Liver (tissue), 3 donors: Measurements from ENCODE around the gene TMEM19.

Experiments
- CTCF ChIP-seq: fragments of 150-350 bp; IDR thresholded peaks from 2 replicates; pipeline ENCODE4 v1.5.1; 2017; ENCODE audit warnings: improper control_type of control experiment, low read depth, low read length; ENCODE audit not compliant: missing input control
- EGR1 ChIP-seq, 2 donors: IDR thresholded peaks; 2 replicates each; pipeline ENCODE4 v1.6.1; 2016 to 2018; ENCODE audit warnings: antibody characterized with exemption in 2 of 2, low read depth in 2 of 2
- FOXA1 ChIP-seq: IDR thresholded peaks from 2 replicates; pipeline ENCODE4 v1.6.1; 2016; ENCODE audit warnings: antibody characterized with exemption
- GABPA ChIP-seq, 2 donors: IDR thresholded peaks in 1 of 2; conservative IDR thresholded peaks in 1 of 2; 2 replicates each; pipeline ENCODE4 v1.6.1; 2016; ENCODE audit warnings: antibody characterized with exemption in 2 of 2, mild to moderate bottlenecking in 1 of 2, moderate library complexity in 1 of 2
- JUND ChIP-seq, 2 donors: IDR thresholded peaks; 2 replicates each; pipeline ENCODE4 v1.6.1; 2016; ENCODE audit warnings: antibody characterized with exemption in 2 of 2
- RAD21 ChIP-seq, 2 donors: IDR thresholded peaks; 2 replicates each; pipeline ENCODE4 v1.6.1; 2016; ENCODE audit warnings: antibody characterized with exemption in 2 of 2, mild to moderate bottlenecking in 2 of 2
- RXRA ChIP-seq, 2 donors: IDR thresholded peaks; 2 replicates each; pipeline ENCODE4 v1.6.1; 2017 to 2018; ENCODE audit warnings: antibody characterized with exemption in 2 of 2, mild to moderate bottlenecking in 1 of 2
- SP1 ChIP-seq: IDR thresholded peaks from 2 replicates; pipeline ENCODE4 v1.6.1; 2018; ENCODE audit warnings: antibody characterized with exemption, mild to moderate bottlenecking
- TAF1 ChIP-seq: conservative IDR thresholded peaks from 2 replicates; pipeline ENCODE4 v1.6.1; 2016; ENCODE audit warnings: antibody characterized with exemption, mild to moderate bottlenecking
- YY1 ChIP-seq: IDR thresholded peaks from 2 replicates; pipeline ENCODE4 v1.6.1; 2016; ENCODE audit warnings: antibody characterized with exemption, mild to moderate bottlenecking
- ZBTB33 ChIP-seq: IDR thresholded peaks from 2 replicates; pipeline ENCODE4 v1.6.1; 2016; ENCODE audit warnings: antibody characterized with exemption
- TF ChIP-seq, protein P1 (sequence below): IDR thresholded peaks from 2 replicates; pipeline ENCODE4 v1.6.1; 2016; ENCODE audit warnings: antibody characterized with exemption
- TF ChIP-seq, protein P2 (sequence below): IDR thresholded peaks from 2 replicates; pipeline ENCODE4 v1.6.1; 2016; ENCODE audit warnings: antibody characterized with exemption, mild to moderate bottlenecking
- TF ChIP-seq, protein P3 (sequence below): IDR thresholded peaks from 2 replicates; pipeline ENCODE4 v1.6.1; 2016; ENCODE audit warnings: antibody characterized with exemption
- donor health status: healthy.
- donor health status: healthy.

DNA sequence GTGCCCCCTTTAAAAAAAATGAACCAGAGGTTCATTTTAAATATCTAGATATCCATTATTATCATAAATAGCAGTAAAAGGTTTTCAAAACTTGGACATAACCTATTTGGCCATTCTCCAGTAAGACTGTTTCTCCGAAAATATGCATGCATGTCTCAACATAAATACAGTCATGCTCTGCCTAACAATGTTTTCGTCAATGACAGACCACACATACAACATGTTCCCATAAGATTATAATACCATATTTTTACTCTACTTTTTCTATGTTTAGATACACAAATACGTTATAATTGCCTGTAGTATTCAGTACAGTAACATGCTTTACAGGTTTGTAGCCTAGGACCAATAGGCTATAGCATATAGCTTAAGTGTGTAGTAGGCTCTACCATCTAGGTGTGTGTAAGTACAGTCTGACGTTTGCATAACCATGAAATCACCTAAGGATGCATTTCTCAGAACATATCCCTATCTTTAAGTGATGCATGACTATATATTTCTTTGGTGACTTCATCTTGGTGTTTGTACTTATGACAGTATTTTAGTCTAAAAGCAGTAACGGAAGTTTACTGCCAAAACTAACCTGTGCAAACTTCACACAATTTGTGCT is 3.2 kb downstream of the TMEM19 start:
- TF ChIP-seq CTCF (no peak), FOXA1 (no peak), GABPA (IDR thresholded peaks at IDR 0.05 in 1 of 2, conservative IDR thresholded peaks at IDR 0.05 in 1 of 2) (no peak), YY1 (no peak), SP1 (no peak), JUND (IDR thresholded peaks at IDR 0.05) (no peak), ZBTB33 (no peak), RXRA (IDR thresholded peaks at IDR 0.05) (no peak), RAD21 (IDR thresholded peaks at IDR 0.05) (no peak), EGR1 (IDR thresholded peaks at IDR 0.05; ENCODE audit: low read depth in 2 of 2) (no peak), TAF1 (no peak)
- TF ChIP-seq, protein P1, sequence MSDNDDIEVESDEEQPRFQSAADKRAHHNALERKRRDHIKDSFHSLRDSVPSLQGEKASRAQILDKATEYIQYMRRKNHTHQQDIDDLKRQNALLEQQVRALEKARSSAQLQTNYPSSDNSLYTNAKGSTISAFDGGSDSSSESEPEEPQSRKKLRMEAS = no peak
- TF ChIP-seq, protein P2, sequence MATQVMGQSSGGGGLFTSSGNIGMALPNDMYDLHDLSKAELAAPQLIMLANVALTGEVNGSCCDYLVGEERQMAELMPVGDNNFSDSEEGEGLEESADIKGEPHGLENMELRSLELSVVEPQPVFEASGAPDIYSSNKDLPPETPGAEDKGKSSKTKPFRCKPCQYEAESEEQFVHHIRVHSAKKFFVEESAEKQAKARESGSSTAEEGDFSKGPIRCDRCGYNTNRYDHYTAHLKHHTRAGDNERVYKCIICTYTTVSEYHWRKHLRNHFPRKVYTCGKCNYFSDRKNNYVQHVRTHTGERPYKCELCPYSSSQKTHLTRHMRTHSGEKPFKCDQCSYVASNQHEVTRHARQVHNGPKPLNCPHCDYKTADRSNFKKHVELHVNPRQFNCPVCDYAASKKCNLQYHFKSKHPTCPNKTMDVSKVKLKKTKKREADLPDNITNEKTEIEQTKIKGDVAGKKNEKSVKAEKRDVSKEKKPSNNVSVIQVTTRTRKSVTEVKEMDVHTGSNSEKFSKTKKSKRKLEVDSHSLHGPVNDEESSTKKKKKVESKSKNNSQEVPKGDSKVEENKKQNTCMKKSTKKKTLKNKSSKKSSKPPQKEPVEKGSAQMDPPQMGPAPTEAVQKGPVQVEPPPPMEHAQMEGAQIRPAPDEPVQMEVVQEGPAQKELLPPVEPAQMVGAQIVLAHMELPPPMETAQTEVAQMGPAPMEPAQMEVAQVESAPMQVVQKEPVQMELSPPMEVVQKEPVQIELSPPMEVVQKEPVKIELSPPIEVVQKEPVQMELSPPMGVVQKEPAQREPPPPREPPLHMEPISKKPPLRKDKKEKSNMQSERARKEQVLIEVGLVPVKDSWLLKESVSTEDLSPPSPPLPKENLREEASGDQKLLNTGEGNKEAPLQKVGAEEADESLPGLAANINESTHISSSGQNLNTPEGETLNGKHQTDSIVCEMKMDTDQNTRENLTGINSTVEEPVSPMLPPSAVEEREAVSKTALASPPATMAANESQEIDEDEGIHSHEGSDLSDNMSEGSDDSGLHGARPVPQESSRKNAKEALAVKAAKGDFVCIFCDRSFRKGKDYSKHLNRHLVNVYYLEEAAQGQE = no peak
- TF ChIP-seq, protein P3, sequence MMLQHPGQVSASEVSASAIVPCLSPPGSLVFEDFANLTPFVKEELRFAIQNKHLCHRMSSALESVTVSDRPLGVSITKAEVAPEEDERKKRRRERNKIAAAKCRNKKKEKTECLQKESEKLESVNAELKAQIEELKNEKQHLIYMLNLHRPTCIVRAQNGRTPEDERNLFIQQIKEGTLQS = no peak
